Measurements from ENCODE around the gene HRG. TPM values are rescaled to one million over a fixed set of nuclear protein-coding genes. Genes with fewer than 3 reads are reported as not detected.

Gene HRG
- polyA plus RNA-seq, 1 of the 3 experiments (the other 2 are of a cell fraction): not detected

- H3F3A ChIP-seq (replicated peaks; ENCODE audit: insufficient read depth): no peaks in the 10 kb centered on the region
- no peaks in the 10 kb centered on the region; a peak in 1 of 4 replicates for H3K4me1 ChIP-seq (ENCODE audit: control insufficient read depth in 1 of 2, insufficient read depth in 2 of 2, low read depth in 1 of 2, low read length in 1 of 2)
- TF ChIP-seq GATA2 (CRISPR knock-in tag; IDR thresholded peaks at IDR 0.05) (no peak), POLR2AphosphoS5 (IDR thresholded peaks at IDR 0.05; ENCODE audit: low read depth, low read length) (no peak), EZH2phosphoT487 (IDR thresholded peaks at IDR 0.05; ENCODE audit: borderline replicate concordance, low read depth) (no peak), RFX5 (IDR thresholded peaks at IDR 0.05; ENCODE audit: low read length) (no peak)
- TF ChIP-seq, protein P1, sequence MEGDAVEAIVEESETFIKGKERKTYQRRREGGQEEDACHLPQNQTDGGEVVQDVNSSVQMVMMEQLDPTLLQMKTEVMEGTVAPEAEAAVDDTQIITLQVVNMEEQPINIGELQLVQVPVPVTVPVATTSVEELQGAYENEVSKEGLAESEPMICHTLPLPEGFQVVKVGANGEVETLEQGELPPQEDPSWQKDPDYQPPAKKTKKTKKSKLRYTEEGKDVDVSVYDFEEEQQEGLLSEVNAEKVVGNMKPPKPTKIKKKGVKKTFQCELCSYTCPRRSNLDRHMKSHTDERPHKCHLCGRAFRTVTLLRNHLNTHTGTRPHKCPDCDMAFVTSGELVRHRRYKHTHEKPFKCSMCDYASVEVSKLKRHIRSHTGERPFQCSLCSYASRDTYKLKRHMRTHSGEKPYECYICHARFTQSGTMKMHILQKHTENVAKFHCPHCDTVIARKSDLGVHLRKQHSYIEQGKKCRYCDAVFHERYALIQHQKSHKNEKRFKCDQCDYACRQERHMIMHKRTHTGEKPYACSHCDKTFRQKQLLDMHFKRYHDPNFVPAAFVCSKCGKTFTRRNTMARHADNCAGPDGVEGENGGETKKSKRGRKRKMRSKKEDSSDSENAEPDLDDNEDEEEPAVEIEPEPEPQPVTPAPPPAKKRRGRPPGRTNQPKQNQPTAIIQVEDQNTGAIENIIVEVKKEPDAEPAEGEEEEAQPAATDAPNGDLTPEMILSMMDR (IDR thresholded peaks at IDR 0.05): 0 out of 2 replicates have a peak, but pooled peaks have one; percentile 8
- no peaks in the 10 kb centered on the region for H3K36me3 ChIP-seq (replicated peaks in 1 of 2; ENCODE audit: control insufficient read depth in 1 of 2, insufficient read depth in 2 of 2, low read length in 1 of 2)
- H3K27ac ChIP-seq (ENCODE audit: low read depth in 2 of 2, low read length in 1 of 2): no peak overlapping the region
- ChIA-PET CTCF (interaction anchor here (2.1 kb wide), 1 partner anchor 25 kb away, joined by 4 read pairs; no protein-coding TSS in a partner anchor), POLR2A (no interaction called here)
- H3K9me3 ChIP-seq: no peaks in the 10 kb centered on the region
- no peaks in the 10 kb centered on the region for H4K20me1 ChIP-seq (ENCODE audit: insufficient read depth)
- H3K9me2 ChIP-seq: no peaks in the 10 kb centered on the region
- H3K4me3 ChIP-seq (ENCODE audit: low read depth in 2 of 2, low read length in 1 of 2): no peak overlapping the region
- H3K4me2 ChIP-seq: no peak overlapping the region
- H3K79me2 ChIP-seq (ENCODE audit: insufficient read depth): no peaks in the 10 kb centered on the region
- H2AFZ ChIP-seq (ENCODE audit: low read depth): no peak overlapping the region
- no peak overlapping the region for H3K9ac ChIP-seq
- WGBS (ENCODE audit: low lambda C conversion rate): 58% methylated on average over 7 of the region's 7 CpGs
- H3K27me3 ChIP-seq (ENCODE audit: insufficient read depth): no peaks in the 10 kb centered on the region; the same call in 1 of the 2 replicates
- peak; percentile 18 for DNase-seq
Measured at GRCh38 chr3:186722457-186722856, 56.6 kb downstream of the HRG start.

DNA sequence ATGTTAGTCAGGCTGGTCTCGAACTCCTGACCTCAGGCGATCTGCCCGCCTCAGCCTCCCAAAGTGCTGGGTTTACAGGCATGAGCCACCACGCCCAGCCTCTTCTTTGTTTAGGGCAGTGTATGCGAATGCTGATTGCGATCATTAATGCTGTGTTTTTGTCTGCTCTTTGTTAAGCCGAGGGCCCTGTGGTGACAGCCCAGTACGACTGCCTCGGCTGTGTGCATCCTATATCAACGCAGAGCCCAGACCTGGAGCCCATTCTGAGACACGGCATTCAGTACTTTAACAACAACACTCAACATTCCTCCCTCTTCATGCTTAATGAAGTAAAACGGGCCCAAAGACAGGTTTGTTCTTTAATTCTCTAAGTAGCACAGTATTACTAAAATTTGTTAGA lies 59.1 kb downstream of the HRG start:
- CTCF ChIA-PET: no interaction called here
- POLR2A ChIA-PET: no interaction called here

More for the DNA sequence above, 59.1 kb downstream of the HRG start:
- Histone ChIP-seq H3K4me2 (no peak overlapping the region), H3K4me3 (ENCODE audit: low read depth in 2 of 2, low read length in 1 of 2) (no peak overlapping the region), H3K27ac (ENCODE audit: low read depth in 2 of 2, low read length in 1 of 2) (no peak overlapping the region), H3K9me3 (no peaks in the 10 kb centered on the region), H3K36me3 (replicated peaks in 1 of 2; ENCODE audit: control insufficient read depth in 1 of 2, insufficient read depth in 2 of 2, low read length in 1 of 2) (no peaks in the 10 kb centered on the region), H2AFZ (ENCODE audit: low read depth) (no peak overlapping the region), H3K27me3 (ENCODE audit: insufficient read depth) (no peaks in the 10 kb centered on the region; the same call in 1 of the 2 replicates), H3F3A (replicated peaks; ENCODE audit: insufficient read depth) (no peaks in the 10 kb centered on the region), H3K9me2 (no peaks in the 10 kb centered on the region), H3K9ac (no peak overlapping the region), H3K79me2 (ENCODE audit: insufficient read depth) (no peaks in the 10 kb centered on the region), H4K20me1 (ENCODE audit: insufficient read depth) (no peaks in the 10 kb centered on the region), H3K4me1 (ENCODE audit: control insufficient read depth in 1 of 2, insufficient read depth in 2 of 2, low read depth in 1 of 2, low read length in 1 of 2) (no peaks in the 10 kb centered on the region; a peak in 1 of 4 replicates)
- no peak for DNase-seq
- WGBS (ENCODE audit: low lambda C conversion rate): 70% methylated on average over 12 of the region's 12 CpGs
- TF ChIP-seq RAD21 (IDR thresholded peaks at IDR 0.05; ENCODE audit: low read length) (no peak), USF1 (IDR thresholded peaks at IDR 0.05; ENCODE audit: borderline replicate concordance, low read depth) (no peak)

Small RNAs within 50 kb of the gene (small RNA-seq; reads per million reads assigned to genes)
- 0 reads per million in 7 experiments for gene RF00017

Other genes with a start within 250 kb of the HRG start
- 2.1 and 2.3 TPM in 2 replicates for gene CRYGS, start 121.6 kb upstream of the HRG start, polyA plus RNA-seq (2012; rRNA removed)
- gene TBCCD1, start 98.7 kb upstream of the HRG start, polyA plus RNA-seq (2012; rRNA removed): 6.5 and 9.1 TPM in 2 replicates
- 33.3 and 36.0 TPM in 2 replicates for gene DNAJB11, start 95.3 kb upstream of the HRG start, polyA plus RNA-seq (2012; rRNA removed)
- not detected in 2 replicates for gene AHSG, start 53.0 kb upstream of the HRG start, polyA plus RNA-seq (2012; rRNA removed)
- gene FETUB, start 25.6 kb upstream of the HRG start, polyA plus RNA-seq (2012; rRNA removed): 0.05 TPM in 2 replicates
- not detected in 2 replicates for gene KNG1, start 51.3 kb downstream of the HRG start, polyA plus RNA-seq (2012; rRNA removed)
- 270 and 410 TPM in 2 replicates for gene EIF4A2, start 117.6 kb downstream of the HRG start, polyA plus RNA-seq (2012; rRNA removed)
- 10.7 and 13.1 TPM in 2 replicates for gene RFC4, start 140.5 kb downstream of the HRG start, polyA plus RNA-seq (2012; rRNA removed)
- gene ADIPOQ, start 176.7 kb downstream of the HRG start, polyA plus RNA-seq (2012; rRNA removed): not detected in 2 replicates

Measured in SK-N-SH (cell line).